ENCODE results near the gene PPRC1.

The PPRC1 gene

DNA sequence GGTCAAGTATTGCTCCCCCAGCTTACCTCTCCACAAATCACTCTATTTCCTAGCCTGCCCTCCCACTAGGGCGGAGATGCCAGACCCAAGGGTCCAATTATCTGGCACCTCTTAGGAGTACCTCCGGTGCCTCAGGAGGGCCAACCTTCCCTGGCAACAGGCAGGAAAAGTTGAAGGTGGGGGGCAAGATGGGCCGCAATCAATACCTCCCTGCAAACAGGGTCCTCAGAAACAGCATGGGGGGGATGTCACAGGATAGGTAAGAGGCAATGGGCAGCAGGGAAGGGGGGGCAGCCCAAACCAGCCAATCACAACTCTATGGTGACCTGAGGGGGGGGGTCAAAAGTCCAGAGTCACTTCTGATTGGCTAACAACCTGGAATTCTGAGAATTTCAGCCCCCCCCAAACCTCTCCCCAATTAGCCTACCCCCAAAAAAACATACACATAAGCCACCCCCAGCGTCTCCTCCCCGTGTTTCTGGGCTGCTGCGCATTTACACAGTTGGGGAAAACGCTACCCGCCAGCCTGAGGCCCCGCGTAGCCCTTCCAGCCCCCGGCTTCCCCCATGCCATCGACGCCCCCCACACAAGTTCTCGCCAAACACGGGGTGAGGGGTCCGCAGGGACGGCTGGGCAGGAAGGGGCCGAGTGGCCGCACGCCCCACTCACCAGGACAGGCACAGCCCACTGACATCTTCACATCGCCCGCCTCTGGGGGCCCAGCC, 13.3 kb upstream of the PPRC1 start:
- DNase-seq (ENCODE audit: low read depth in 3 of 3) = peak in 2 of 3 donors; percentile 32 to 57

DNA sequence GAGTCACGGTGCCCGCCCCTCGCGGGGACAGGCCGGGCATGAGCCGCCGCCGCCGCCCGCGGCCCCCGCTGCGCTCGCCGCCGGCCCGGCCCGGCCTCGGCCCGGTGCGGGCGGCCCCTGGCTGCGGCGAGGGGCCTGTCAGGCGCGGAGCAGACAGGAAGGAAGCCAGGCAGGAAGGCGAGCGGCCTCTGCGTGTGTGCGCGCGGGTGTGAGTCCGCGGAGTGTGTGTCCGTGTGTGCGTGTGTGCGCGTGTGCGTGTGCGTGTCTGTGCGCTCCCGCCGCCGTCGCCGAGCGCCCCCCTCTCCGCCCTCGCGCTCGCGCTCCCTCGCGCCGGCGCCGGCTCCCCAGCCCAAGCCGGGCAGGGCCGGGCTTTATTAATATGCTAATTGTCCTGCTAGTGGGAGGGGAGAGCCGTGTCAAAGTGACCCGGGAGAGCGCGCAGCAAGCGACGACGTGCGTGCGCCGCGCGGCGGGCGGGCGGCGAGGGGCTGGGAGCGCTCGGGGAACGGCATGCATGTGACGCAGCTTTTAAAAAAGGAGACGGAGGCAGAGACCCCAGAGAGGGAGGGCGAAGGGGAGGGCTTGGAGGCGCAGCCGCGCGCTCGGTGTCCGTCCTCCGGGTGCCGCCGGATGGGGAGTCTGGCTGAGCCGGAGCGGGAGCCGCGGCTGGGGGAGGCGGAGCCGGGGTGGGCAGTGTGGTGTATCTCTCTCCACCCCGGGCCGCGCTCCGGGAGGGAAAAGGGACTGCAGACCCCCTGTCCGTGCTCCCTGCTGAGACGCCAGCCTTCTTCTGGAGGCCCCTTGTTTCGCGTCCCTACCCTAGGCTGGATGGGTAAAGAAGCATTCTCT, 12.5 kb upstream of the PPRC1 start, which contains the start of gene LDB1:
TSS of gene LDB1 (minus strand) at position 227 of the 849 bp plus-strand sequence. CDS start 258 bp downstream, outside the sequence.
- peak in 2 of 3 donors; percentile 30 to 35 for DNase-seq (ENCODE audit: low read depth in 3 of 3)

DNA sequence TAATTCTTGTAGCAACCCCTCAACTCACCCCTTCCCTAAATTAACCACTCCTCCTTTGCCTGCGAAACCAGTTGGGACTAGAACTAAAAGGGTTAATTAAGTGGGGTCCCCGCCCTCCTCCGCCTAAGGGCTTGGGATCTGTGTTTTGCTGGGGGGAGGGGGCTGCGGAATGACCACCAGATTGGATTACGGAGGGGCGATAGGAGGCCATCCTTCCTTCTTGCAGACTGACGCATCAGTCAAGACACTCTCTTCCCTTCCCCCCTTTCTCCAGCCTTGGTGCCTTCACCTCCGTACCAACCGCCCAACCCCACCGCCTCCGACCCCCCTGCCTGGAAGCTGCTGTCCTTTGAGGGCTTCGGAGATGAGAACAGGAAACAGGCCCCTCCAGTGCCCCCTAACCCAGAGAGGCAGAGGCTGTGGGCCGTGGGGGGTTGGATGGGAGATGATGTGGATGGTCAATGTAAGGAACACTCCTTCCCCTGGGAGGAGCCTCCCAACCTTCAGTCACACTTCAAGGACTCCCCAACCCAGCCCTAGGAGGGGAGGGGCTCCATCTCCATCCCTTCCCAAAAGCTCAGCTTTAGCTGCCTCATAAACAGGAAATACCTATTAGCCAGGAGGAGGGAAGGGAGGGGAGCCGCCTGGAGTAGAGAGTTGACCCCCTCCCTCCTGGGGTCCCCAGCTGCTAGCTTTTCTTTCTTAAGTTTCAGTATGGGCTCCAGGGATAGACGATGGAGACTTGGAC, 11.7 kb upstream of the PPRC1 start:
- no peak for DNase-seq (ENCODE audit: low read depth in 3 of 3)

DNA sequence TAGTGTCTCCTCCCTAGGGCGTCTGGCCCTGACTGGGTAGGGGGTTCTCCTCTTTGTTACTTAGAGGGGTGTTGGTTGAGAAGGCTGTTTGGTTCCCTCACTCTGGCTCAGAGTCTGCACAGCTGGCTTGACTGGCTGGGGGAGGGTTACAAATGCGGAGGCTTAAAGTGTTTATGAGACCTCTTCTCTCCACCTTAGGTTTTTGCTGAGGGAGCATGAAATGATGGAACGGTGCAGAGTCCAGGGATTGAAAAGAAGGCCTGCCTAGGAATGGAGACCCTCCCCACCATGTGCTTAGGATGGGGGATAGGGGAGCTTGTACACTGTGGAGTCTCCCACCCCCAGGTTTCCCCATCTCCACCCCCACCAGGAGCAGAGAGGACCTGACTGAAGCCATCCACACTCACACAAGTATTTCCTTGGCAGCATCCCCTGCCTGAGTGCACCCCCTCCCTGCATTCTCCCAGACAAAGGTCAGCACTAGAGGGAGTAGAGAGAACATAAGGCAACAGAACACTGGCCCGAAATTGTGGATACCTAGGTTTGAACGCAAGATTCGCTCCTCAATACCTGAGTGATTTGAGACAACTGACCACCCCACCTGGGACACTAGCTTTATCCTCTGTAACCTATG, 11.0 kb upstream of the PPRC1 start:
- no peak for DNase-seq (ENCODE audit: low read depth in 3 of 3)

DNA sequence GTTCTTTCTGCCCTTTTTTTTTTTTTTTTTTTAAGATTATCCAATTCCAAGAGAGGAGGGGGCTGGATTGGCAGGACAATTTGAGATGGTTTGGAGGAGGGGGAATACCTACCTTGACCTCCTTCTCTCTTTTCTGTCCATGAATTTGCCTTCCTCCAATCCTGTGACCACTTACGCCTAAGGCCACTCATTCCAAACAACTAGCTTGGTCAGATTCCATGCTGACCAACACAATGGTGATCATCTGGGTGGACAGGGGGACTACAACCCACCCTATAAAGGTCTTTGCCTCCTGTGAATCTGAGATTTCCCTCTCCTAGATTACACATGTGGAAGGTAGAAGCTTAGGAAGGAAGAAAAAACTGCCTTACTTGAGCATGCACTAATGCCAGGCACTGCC, 10.4 kb upstream of the PPRC1 start:
- no peak for DNase-seq (ENCODE audit: low read depth in 3 of 3)

DNA sequence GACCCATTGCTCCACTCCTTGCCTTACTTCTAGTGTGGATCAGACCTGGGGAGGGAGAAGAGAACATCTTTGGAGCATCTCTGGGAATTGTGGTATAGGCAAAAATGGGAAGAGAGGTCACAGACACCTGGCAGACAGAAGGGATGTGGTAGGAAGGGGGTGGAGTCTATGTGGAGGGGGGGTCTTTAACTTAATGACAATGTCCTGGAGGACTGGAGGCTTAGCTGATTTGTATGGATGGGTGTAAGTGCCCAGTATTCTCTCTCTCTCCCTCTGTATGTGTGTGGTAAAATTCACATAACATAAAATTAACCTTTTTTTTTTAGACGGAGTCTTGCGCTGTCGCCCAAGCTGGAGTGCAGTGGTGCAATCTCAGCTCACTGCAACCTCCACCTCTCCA, 9.6 kb upstream of the PPRC1 start:
- DNase-seq (ENCODE audit: low read depth in 3 of 3) = no peak

DNA sequence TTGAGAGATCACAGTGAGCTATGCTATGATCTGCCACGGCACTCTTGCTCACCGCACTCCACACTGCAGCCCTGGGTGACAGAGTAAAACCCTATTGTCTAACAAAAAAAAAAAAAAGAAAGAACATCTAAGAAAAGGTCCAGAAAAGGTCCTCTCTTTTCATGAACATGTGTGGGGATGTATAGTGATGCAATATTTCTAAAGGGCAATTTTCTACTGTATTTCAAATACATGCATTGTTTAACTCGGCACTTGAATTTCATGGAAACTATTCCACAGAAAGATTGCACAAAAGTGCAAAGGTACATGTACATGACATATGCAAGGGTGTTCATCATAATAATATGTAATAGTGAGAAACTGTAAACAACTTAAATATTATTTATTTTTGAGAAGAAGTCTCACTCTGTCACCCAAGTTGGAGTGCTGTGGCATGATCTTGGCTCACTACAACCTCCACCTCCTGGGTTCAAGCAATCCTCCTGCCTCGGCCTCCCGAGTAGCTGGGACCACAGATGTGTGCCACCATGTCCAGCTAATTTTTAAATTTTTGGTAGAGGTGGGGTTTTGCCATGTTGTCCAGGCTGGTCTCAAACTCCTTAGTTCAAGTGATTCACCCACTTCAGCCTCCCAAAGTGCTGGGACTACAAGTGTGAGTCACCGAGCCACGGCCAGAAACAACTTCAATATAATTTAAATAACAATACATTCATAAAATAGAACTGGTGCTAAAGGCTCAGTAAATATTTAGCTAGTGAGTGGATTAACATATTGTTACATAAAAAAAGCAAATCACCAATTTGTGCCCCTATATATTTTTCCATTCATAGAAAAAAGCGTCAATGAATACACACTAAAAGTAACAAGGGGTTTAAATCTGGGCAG, 1.3 kb upstream of the PPRC1 start:
- no peak for DNase-seq (ENCODE audit: low read depth in 3 of 3)

DNA sequence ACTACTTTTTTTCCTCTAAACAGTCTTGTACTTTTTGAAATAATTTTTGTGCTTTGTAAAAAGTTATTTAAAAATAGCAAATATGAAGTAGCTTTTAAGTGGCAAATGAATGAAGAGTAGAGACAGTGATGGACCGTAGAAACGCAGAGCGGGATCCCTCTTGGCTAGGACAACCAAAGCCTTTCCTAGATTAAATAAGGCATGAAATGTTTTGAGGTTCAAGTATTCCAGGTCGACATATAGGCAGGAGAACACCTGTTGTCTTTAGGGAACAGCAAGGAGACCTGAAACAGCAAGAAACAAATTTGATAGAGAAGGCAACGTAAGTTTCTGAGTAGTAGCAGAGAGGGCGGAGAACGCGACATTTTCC, 662 bp upstream of the PPRC1 start:
- DNase-seq (ENCODE audit: low read depth in 3 of 3) = no peak

DNA sequence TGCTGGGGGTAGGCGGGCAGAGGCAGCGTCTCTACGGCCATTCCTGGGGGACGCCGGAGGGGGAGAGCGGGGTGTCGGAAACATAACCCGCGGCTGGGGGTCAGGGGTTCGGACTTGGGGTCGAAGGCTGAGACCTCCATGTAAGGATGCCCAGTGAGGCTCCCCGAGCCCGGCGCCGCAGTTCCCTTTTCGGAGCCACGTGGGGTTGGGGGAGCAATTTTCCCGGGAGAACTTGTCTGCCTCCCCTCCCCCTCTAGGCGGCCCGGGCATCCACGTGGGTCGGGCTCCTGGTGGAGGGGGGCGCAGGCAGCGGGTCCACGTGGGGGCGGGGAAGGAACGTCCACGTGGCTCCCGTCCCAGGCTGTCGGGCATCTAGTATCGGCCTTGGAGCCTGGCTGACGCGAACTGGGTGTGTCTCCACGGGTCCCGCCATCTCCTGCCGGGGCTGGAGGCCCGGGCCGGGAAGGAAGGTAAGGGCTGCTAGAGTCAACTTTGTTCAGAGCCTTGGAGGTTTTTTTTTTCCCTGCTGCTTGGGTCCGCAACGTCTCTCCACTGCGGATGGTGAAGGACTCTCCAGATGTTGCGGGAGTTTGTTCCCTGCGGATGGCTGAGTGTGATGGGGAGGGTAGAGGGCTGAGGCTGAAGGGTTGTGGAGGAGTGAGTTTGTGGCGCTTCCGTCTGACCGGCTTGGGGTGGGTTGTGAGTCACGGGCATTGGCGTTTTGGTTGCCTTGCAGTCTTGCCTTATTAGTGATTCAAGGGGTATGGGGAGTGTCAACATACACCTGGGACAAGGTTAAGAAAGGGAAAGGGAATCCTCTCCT, 744 bp downstream of the PPRC1 start:
- DNase-seq (ENCODE audit: low read depth in 3 of 3) = peak in 2 of 3 donors; percentile 55 to 61

DNA sequence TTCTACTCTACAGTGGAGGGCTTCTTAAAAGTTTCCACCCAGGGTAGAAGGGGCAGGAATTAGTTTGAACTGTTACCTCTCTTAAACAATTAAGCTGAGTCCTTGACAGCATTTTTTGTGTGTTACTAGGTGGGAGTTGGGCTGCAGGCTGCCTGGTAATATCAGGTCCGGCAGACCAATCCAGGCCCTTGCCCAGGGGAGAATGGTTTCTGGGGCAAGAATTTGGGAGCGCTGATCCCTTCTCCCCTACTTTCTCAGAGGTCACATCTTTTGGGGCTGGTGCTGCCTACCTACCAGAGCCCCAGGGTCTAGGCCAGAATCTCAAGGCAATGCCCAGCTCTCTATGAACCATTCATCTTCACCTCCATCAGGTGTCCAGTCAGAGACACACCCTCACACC, 1.6 kb downstream of the PPRC1 start:
- no peak for DNase-seq (ENCODE audit: low read depth in 3 of 3)

DNA sequence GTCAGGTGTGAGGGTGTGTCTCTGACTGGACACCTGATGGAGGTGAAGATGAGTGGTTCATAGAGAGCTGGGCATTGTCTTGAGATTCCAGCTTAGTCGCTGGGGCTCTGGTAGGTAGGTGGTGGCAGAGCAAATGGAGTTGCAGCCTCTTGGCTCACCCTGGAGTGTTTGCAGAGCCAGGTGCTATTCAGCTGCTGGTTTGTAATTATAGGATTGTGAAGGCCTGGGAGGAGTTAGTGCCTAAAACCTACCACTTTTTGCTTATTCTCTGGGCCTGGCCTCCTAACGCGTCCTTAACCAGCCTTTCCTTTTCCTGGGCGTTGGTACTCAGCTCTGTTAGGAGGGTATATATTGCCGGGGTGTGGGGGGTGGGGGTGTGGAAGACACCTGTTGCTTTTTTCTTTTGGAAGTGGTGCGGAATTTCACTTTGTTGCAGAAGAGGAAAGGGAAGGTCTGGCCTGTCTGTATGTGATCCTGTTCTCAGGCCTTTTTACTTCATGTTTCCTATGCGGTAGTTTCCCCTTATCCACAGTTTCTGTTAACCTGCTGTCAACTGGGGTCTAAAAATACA, 3.2 kb downstream of the PPRC1 start:
- DNase-seq (ENCODE audit: low read depth in 3 of 3) = no peak

DNA sequence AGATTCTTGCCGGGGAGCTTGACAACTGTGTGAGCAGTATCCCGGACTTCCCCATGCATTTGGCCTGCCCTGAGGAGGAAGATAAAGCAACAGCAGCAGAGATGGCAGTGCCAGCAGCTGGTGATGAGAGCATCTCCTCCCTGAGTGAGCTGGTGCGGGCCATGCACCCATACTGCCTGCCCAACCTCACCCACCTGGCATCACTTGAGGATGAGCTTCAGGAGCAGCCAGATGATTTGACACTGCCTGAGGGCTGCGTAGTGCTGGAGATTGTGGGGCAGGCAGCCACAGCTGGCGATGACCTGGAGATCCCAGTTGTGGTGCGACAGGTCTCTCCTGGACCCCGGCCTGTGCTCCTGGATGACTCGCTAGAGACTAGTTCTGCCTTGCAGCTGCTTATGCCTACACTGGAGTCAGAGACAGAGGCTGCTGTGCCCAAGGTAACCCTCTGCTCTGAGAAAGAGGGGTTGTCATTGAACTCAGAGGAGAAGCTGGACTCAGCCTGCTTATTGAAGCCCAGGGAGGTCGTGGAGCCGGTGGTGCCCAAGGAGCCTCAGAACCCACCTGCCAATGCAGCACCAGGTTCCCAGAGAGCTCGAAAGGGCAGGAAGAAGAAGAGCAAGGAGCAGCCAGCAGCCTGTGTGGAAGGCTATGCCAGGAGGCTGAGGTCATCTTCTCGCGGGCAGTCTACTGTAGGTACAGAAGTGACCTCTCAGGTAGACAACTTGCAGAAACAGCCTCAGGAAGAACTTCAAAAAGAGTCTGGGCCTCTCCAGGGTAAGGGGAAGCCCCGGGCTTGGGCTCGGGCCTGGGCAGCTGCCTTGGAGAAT, 6.7 kb downstream of the PPRC1 start:
- DNase-seq (ENCODE audit: low read depth in 3 of 3) = no peak

DNA sequence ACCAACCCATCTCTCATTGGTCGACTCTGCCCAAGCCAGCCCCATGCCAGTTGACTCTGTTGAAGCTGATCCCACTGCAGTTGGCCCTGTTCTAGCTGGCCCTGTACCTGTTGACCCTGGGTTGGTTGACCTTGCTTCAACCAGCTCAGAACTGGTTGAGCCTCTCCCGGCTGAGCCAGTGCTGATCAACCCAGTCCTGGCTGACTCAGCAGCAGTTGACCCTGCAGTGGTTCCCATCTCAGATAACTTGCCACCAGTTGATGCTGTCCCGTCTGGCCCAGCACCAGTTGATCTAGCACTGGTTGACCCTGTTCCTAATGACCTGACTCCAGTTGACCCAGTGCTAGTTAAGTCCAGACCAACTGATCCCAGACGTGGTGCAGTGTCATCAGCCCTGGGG, 7.4 kb downstream of the PPRC1 start:
- DNase-seq (ENCODE audit: low read depth in 3 of 3) = no peak

DNA sequence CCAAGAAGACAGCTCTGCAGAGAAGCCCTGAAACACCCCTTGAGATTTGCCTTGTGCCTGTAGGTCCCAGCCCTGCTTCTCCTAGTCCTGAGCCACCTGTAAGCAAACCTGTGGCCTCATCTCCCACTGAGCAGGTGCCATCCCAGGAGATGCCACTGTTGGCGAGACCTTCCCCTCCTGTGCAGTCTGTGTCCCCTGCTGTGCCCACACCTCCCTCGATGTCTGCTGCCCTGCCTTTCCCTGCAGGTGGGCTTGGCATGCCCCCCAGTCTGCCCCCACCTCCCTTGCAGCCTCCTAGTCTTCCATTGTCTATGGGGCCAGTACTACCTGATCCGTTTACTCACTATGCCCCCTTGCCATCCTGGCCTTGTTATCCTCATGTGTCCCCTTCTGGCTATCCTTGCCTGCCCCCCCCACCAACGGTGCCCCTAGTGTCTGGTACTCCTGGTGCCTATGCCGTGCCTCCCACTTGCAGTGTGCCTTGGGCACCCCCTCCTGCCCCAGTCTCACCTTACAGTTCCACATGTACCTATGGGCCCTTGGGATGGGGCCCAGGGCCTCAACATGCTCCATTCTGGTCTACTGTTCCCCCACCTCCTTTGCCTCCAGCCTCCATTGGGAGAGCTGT, 8.2 kb downstream of the PPRC1 start:
- DNase-seq (ENCODE audit: low read depth in 3 of 3) = no peak

DNA sequence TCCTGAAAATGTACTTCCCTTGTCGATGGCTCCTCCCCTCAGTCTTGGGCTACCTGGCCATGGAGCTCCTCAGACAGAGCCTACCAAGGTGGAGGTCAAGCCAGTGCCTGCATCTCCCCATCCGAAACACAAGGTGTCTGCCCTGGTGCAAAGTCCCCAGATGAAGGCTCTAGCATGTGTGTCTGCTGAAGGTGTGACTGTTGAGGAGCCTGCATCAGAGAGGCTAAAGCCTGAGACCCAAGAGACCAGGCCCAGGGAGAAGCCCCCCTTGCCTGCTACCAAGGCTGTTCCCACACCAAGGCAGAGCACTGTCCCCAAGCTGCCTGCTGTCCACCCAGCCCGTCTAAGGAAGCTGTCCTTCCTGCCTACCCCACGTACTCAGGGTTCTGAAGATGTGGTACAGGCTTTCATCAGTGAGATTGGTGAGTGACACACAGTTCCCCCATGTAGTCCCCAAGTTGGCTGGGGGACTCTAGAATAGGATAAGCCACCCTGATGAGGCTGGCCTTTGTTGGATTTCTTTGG, 8.8 kb downstream of the PPRC1 start:
- no peak for DNase-seq (ENCODE audit: low read depth in 3 of 3)

DNA sequence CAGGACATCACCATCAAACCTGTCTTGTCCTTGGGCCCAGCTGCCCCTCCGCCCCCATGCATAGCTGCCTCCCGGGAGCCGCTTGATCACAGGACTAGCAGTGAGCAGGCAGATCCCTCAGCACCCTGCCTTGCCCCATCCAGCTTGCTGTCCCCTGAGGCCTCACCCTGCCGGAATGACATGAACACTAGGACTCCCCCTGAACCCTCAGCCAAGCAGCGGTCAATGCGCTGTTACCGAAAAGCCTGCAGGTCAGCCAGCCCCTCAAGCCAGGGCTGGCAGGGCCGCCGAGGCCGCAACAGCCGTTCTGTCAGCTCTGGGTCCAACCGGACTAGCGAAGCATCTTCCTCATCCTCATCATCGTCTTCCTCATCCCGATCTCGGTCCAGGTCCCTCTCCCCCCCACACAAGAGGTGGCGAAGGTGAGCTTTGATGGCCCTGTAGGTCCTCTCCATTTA, 14.2 kb downstream of the PPRC1 start:
- DNase-seq (ENCODE audit: low read depth in 3 of 3) = no peak

DNA sequence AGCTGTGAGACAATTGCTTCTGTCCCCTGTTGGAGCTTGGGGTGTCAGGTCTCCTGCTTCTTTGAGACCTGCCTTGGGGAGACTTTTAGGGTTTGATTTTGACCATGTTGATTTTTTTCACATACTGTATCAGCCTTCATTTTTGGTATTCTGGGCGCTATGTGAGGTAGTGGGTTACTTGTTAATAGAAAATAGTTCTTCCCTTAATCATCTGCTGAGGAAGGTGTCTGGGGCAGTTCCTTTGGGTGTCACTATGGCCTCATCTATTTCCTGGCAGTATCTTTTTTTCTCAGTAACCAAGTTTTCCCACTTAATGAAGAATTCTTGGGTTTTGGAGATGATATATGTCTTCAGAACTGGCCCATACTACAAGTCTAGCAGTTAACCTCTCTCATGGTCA, 14.7 kb downstream of the PPRC1 start:
- DNase-seq (ENCODE audit: low read depth in 3 of 3) = no peak

DNA sequence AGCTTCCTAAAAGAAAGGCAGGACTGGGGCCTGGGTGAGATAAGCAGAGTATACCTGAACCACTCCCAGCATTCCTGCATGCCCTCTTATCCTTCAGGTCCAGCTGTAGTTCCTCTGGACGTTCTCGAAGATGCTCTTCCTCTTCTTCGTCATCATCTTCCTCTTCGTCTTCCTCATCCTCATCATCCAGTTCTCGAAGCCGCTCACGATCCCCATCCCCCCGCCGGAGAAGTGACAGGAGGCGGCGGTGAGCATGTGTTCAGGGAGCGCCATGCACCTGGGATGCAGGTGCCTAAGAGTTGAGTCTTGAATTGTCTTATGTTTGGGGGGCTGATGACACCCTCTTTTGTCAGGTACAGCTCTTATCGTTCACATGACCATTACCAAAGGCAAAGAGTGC, 15.4 kb downstream of the PPRC1 start:
- no peak for DNase-seq (ENCODE audit: low read depth in 3 of 3)
